ENCODE measurements around the gene F5. TPM values are rescaled to one million over a fixed set of nuclear protein-coding genes. Genes with fewer than 3 reads are reported as not detected.

The F5 gene
- total and polyA plus RNA-seq, 2 donors (not counting 1 experiment from before 2014, with no cell fraction given): 0.01 to 0.27 TPM

- no peaks in the 10 kb centered on the region for H4K20me1 ChIP-seq (ENCODE audit: control insufficient read depth, insufficient read depth, low read length, poor library complexity, severe bottlenecking)
- ATAC-seq (ENCODE audit: low read depth) (no peak), DNase-seq (peak; percentile 13)
- peaks cover 16 to 18% of the 10 kb centered on the region in 2 donors for H3K4me1 ChIP-seq (ENCODE audit: control insufficient read depth in 2 of 2, insufficient read depth in 2 of 2, low read length in 2 of 2)
- no peaks in the 10 kb centered on the region for H3K36me3 ChIP-seq (replicated peaks in 1 of 2; ENCODE audit: control extremely low read depth in 1 of 2, control insufficient read depth in 1 of 2, extremely low read depth in 1 of 2, insufficient read depth in 2 of 2, low read length in 1 of 2)
- H3K9me3 Mint-ChIP-seq (ENCODE audit: insufficient read depth): no peaks in the 10 kb centered on the region
- peaks cover 28% of the 10 kb centered on the region for H3K4me1 Mint-ChIP-seq
- 0% methylated on average over 5 of the region's 14 CpGs for WGBS (ENCODE audit: insufficient coverage)
- H3K9me3 ChIP-seq (ENCODE audit: control extremely low read depth in 1 of 3, control insufficient read depth in 2 of 3, insufficient read depth in 1 of 3, low read length in 2 of 3): no peaks in the 10 kb centered on the region
- TF ChIP-seq CTCF (IDR thresholded peaks at IDR 0.05): no peak
- TF ChIP-seq EZH2 (IDR thresholded peaks at IDR 0.05; ENCODE audit: borderline replicate concordance, insufficient read depth, low read depth, low read length, poor library complexity, severe bottlenecking): no peak
- H2AFZ ChIP-seq (ENCODE audit: insufficient read depth, low read depth, low read length, poor library complexity, severe bottlenecking): peak overlapping the region; percentile 88
- peaks cover 11% of the 10 kb centered on the region for H3K79me2 ChIP-seq (ENCODE audit: control insufficient read depth, insufficient read depth, low read length)
- H3K27ac ChIP-seq (ENCODE audit: low read length in 2 of 2): peak overlapping the region; percentile 62 to 82
- peak overlapping the region; percentile 94 for H3K4me3 Mint-ChIP-seq
- peaks cover 4% of the 10 kb centered on the region for H3K27me3 Mint-ChIP-seq
- peak overlapping the region; percentile 93 for H3K27ac Mint-ChIP-seq
- H3K4me2 ChIP-seq (replicated peaks; ENCODE audit: low read depth, low read length, poor library complexity, severe bottlenecking): peak overlapping the region; percentile 85
- intact Hi-C loops (cut with micrococcal nuclease): loop anchor here (1.0 to 5.0 kb wide), 7 partner anchors 119 to 2001 kb away; partner anchors contain the start of genes ATP1B1, GORAB, KIFAP3 and NME7
- peaks cover 0 to 3% (median 0%) of the 10 kb centered on the region in 4 experiments for H3K27me3 ChIP-seq (replicated peaks in 1 of 4; ENCODE audit: control extremely low read depth in 1 of 4, control insufficient read depth in 3 of 4, insufficient read depth in 4 of 4, low read length in 3 of 4)
- peak overlapping the region; percentile 68 to 82 (median 74) for H3K4me3 ChIP-seq (ENCODE audit: control extremely low read depth in 1 of 5, extremely low read depth in 1 of 5, insufficient read depth in 1 of 5, low read depth in 2 of 5, low read length in 4 of 5)
- CTCF ChIA-PET: interaction anchor here (0.7 to 2.2 kb wide), 5 partner anchors 22 to 1144 kb away, joined by 3 to 12 read pairs (median 3); no protein-coding TSS in a partner anchor
- peak overlapping the region; percentile 78 for H3K9ac ChIP-seq (ENCODE audit: low read length)
- POLR2A ChIA-PET: interaction anchor here (0.6 kb wide), 2 partner anchors 112 to 1045 kb away, joined by 3 to 7 read pairs; no protein-coding TSS in a partner anchor
Measured at GRCh38 chr1:169486281-169487051, 99.8 kb downstream of the F5 start.
